Spleen (tissue), 13 donors: ENCODE results near the gene STAC. TPM values are rescaled to one million over a fixed set of nuclear protein-coding genes. Genes with fewer than 3 reads are reported as not detected.

ENCODE experiments used
- DNase-seq: peaks from one replicate; pipeline ENCODE4 v3.0.0-alpha.2; 2020
- H3K27ac ChIP-seq, 8 donors: fragments of 200-600 bp; sonication (generic) in 7 of 8; 1 replicate in 4 of 8; 2 replicates in 4 of 8; pipeline versions ENCODE4 v1.5.0 to v1.8.0; 2016 to 2021; ENCODE audit warnings: inconsistent platforms in 4 of 8, mild to moderate bottlenecking in 4 of 8, moderate library complexity in 1 of 8
- H3K27me3 ChIP-seq, 7 donors: fragments of 200-600 bp; sonication (generic) in 6 of 7; replicated peaks in 1 of 7; 1 replicate in 4 of 7; 2 replicates in 3 of 7; pipeline versions ENCODE4 v1.5.0 to v1.8.0; 2016 to 2021; ENCODE audit warnings: inconsistent platforms in 3 of 7, mild to moderate bottlenecking in 1 of 7
- H3K36me3 ChIP-seq, 6 donors: fragments of 200-600 bp; sonication (generic) in 5 of 6; 1 replicate in 4 of 6; 2 replicates in 2 of 6; pipeline versions ENCODE4 v1.5.0 to v1.8.0; 2016 to 2021; ENCODE audit warnings: inconsistent platforms in 2 of 6
- H3K4me1 ChIP-seq, 6 donors: fragments of 200-600 bp; sonication (generic) in 5 of 6; 1 replicate in 3 of 6; 2 replicates in 3 of 6; pipeline versions ENCODE4 v1.5.0 to v1.8.0; 2016 to 2021; ENCODE audit warnings: inconsistent platforms in 3 of 6
- H3K4me3 ChIP-seq, 8 donors: fragments of 200-600 bp; sonication (generic) in 7 of 8; 1 replicate in 4 of 8; 2 replicates in 4 of 8; pipeline versions ENCODE4 v1.5.0 to v1.8.0; 2016 to 2021; ENCODE audit warnings: inconsistent platforms in 4 of 8, mild to moderate bottlenecking in 4 of 8, moderate library complexity in 2 of 8
- H3K9me3 ChIP-seq, 8 donors: fragments of 200-600 bp; sonication (generic) in 7 of 8; 1 replicate in 4 of 8; 2 replicates in 4 of 8; pipeline versions ENCODE4 v1.5.0 to v1.8.0; 2016 to 2021; ENCODE audit warnings: inconsistent platforms in 4 of 8
- POLR2A ChIP-seq, 3 donors: fragments of 450-650 bp; IDR thresholded peaks; one replicate each; pipeline ENCODE4 v1.5.1; 2017; ENCODE audit warnings: antibody characterized with exemption in 3 of 3, mild to moderate bottlenecking in 1 of 3
- POLR2AphosphoS5 ChIP-seq, 3 donors: sonication (generic); formaldehyde crosslinking; IDR thresholded peaks; one replicate each; pipeline ENCODE4 v1.5.1; 2017; ENCODE audit warnings: antibody characterized with exemption in 3 of 3
- WGBS, 5 donors: extraction: QIAGEN DNeasy Blood & Tissue Kit in 3 of 5; methylation state at CpG; one replicate each; pipeline versions ENCODE4 v1.1.5 to v1.1.7; 2013 to 2018; 5-methylcytosine and 5-hydroxymethylcytosine counted together
- intact Hi-C: fragments of 100-400 bp; cut with DNase I; formaldehyde crosslinking; loops from one replicate; pipeline ENCODE4 v1.15.0; 2023; ENCODE audit warnings: low total_unique reads
- long read RNA-seq, 2 donors: transcript quantifications; one replicate each; lab custom pipeline, GENCODE V29; 2026
- polyA plus RNA-seq, 3 donors: library from polyadenylated mRNA; stranded (reverse); fragments of 200-250 nt; gene quantifications; one replicate each; pipeline ENCODE4 v1.2.1, GENCODE V29; 2013
- total RNA-seq, 7 donors: library from RNA; depleted of rRNA in 3 of 7; stranded (reverse); fragments of >200 nt in 3 of 7; fragmentation: NEBNext Ultra II Directional in 4 of 7; extraction: Animal tissue kit (Norgen Biotek cat#: 25700) in 4 of 7; gene quantifications; one replicate each; pipeline versions ENCODE4 v1.1.0 to v1.2.1, GENCODE V29; 2016 to 2021
- TF ChIP-seq, protein P1 (sequence below), 11 experiments: fragments of 200-600 bp in 7 of 11; fragments of 450-650 bp in 4 of 11; sonication (generic) in 4 of 11; IDR thresholded peaks in 8 of 11; conservative IDR thresholded peaks in 3 of 11; 1 replicate in 7 of 11; 2 replicates in 4 of 11; pipeline versions ENCODE4 v1.4.0 to v1.8.0; 2016 to 2021; ENCODE audit warnings: antibody characterized with exemption in 11 of 11, inconsistent platforms in 4 of 11, mild to moderate bottlenecking in 1 of 11
- donor health status: healthy with polysubstance abuse.
- donor health status: DM: no; HTN: no; CAD: no; lungs with moderate emphysema.
- donor health status: DM: no; HTN: no; CAD: no.
- donor health status: Bipolar disorder and iron deficiency.
- donor health status: healthy.
- donor health status: DM: no; HTN: no; CAD: no.
- donor health status: DM: yes; HTN: yes; CAD: no.

The STAC gene, protein sequence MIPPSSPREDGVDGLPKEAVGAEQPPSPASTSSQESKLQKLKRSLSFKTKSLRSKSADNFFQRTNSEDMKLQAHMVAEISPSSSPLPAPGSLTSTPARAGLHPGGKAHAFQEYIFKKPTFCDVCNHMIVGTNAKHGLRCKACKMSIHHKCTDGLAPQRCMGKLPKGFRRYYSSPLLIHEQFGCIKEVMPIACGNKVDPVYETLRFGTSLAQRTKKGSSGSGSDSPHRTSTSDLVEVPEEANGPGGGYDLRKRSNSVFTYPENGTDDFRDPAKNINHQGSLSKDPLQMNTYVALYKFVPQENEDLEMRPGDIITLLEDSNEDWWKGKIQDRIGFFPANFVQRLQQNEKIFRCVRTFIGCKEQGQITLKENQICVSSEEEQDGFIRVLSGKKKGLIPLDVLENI
- total RNA-seq (1 to 10 TPM in 2 of 7 donors, under 1 TPM in 5; 0.26 to 2.9 (median 0.68) TPM), polyA plus RNA-seq (under 1 TPM; 0.08 to 0.86 (median 0.11) TPM)
- long read RNA-seq, donor 1 = 0 reads
- long read RNA-seq, donor 2, partial matches to known transcripts = 0 of 1 reads
- long read RNA-seq, donor 2, other reads (novel, unspliced or antisense) = 0 of 1 reads

DNA sequence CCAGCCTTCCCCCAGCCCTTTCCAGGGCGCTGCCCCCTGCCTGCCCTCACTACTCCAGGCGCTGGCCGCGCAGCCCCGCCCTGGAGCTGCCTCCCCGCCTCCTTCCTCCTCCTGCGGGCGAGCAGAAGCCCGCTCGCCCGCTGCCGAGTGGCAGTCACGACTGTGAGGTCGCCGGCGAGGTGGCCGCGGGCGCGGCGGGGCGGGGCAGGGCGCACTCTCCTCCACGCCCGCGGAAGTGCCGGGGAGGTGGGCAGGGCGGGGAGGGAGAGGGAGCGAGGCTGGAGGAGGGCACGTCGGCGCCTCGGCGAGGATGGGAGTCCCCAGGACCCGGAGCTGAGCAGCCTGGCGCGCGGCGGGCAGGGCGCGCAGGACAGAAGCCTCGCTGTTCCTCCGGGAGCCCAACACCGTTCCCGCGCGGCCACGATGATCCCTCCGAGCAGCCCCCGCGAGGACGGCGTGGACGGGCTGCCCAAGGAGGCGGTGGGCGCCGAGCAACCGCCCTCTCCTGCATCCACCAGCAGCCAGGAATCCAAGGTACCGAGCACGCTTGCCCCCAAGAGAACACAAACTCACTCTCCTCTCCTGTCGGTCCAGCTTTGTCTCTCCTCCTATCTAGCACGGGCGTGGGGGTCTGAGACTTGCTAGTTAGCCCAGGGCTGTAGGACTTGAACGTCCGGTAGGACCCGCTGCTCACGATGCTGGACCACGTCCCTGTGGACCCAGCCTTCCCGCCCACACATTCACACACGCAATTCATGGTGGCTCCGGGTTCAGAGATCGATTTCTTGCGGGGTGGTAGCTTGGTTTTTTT lies at the start of gene STAC:
Gene STAC (plus strand): TSS at position 284 of the 811 bp plus-strand sequence. CDS start 140 bp downstream, at position 424.
- 1 to 6% (median 2%) methylated on average over 48 to 73 of the region's 73 CpGs for WGBS, 5 donors
- TF ChIP-seq POLR2AphosphoS5 (IDR thresholded peaks at IDR 0.05) (peak in 1 of 3 donors; percentile 39), POLR2A (IDR thresholded peaks at IDR 0.05) (no peak)
- TF ChIP-seq, protein P1, sequence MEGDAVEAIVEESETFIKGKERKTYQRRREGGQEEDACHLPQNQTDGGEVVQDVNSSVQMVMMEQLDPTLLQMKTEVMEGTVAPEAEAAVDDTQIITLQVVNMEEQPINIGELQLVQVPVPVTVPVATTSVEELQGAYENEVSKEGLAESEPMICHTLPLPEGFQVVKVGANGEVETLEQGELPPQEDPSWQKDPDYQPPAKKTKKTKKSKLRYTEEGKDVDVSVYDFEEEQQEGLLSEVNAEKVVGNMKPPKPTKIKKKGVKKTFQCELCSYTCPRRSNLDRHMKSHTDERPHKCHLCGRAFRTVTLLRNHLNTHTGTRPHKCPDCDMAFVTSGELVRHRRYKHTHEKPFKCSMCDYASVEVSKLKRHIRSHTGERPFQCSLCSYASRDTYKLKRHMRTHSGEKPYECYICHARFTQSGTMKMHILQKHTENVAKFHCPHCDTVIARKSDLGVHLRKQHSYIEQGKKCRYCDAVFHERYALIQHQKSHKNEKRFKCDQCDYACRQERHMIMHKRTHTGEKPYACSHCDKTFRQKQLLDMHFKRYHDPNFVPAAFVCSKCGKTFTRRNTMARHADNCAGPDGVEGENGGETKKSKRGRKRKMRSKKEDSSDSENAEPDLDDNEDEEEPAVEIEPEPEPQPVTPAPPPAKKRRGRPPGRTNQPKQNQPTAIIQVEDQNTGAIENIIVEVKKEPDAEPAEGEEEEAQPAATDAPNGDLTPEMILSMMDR (IDR thresholded peaks at IDR 0.05 in 8 of 11, conservative IDR thresholded peaks at IDR 0.05 in 3 of 11) = no peak
- no peaks in the 10 kb centered on the region for H3K9me3 ChIP-seq
- H3K36me3 ChIP-seq = no peaks in the 10 kb centered on the region
- peaks cover 0 to 30% (median 12%) of the 10 kb centered on the region in 7 donors for H3K27me3 ChIP-seq
- peak; percentile 74 for DNase-seq
- peaks cover 0 to 18% (median 10%) of the 10 kb centered on the region in 6 donors for H3K4me1 ChIP-seq
- peak within 1 kb of the TSS; percentile 23 to 68 (median 38) for H3K4me3 ChIP-seq
- H3K27ac ChIP-seq = no peak within 1 kb of the TSS
- intact Hi-C loops = no loop called here

DNA sequence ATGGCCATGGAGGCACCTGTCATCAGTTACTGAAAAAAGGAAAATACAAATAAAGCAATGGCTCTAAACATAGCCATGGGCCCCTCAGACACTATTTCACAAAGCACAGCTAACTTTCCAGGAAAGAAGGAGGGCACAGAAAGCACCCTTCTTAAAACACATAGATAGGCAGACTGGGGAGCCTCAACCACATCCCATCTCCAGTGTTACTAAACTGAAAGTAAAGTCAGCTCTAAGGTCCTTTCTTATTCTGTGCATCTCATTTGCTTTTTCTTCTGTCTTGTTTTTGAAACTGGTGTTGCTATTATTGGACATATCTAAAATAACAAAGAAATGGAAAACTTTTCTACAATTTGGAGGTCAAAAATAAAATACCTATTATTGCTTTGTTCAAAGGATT lies 48.2 kb upstream of the STAC start:
- intact Hi-C loops = no loop called here
- DNase-seq = no peak
- Histone ChIP-seq H3K36me3 (no peaks in the 10 kb centered on the region), H3K4me1 (no peaks in the 10 kb centered on the region), H3K27me3 (no peaks in the 10 kb centered on the region), H3K9me3 (no peaks in the 10 kb centered on the region), H3K27ac (no peak overlapping the region), H3K4me3 (no peak overlapping the region)
- TF ChIP-seq, protein P1 (IDR thresholded peaks at IDR 0.05 in 8 of 11, conservative IDR thresholded peaks at IDR 0.05 in 3 of 11) = no peak

DNA sequence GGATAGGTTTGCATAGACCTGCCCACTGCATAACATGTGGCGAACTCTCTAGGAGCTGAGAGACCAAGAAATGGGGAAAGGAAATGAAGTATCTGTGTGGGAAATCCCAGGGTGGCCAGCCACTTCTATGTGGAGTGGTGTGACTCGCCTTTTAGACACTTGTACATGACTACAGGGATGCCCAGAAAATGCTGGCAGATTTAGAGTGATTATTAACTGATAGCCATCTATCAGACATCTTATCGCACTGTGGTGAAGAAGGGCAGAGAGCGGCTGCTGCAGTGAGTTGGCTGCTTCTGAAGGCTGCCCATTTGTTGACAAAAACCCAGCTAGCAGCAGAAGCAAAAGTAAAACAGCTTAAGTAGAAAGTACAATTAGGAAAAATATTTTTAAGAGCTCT lies 18.1 kb upstream of the STAC start:
- H3K36me3 ChIP-seq = no peaks in the 10 kb centered on the region
- H3K9me3 ChIP-seq = peaks cover 0 to 14% (median 5%) of the 10 kb centered on the region in 8 donors
- no peak for DNase-seq
- no peak overlapping the region for H3K27ac ChIP-seq
- intact Hi-C loops = no loop called here
- H3K4me1 ChIP-seq = no peaks in the 10 kb centered on the region
- TF ChIP-seq POLR2A (IDR thresholded peaks at IDR 0.05) = no peak
- TF ChIP-seq, protein P1 (IDR thresholded peaks at IDR 0.05 in 8 of 11, conservative IDR thresholded peaks at IDR 0.05 in 3 of 11) = no peak
- TF ChIP-seq POLR2AphosphoS5 (IDR thresholded peaks at IDR 0.05) = no peak
- H3K4me3 ChIP-seq = no peak overlapping the region
- WGBS, 5 donors = 67 to 82% (median 68%) methylated on average over 4 of the region's 4 CpGs
- H3K27me3 ChIP-seq = no peaks in the 10 kb centered on the region

- H3K27ac ChIP-seq = no peak overlapping the region
- TF ChIP-seq POLR2AphosphoS5 (IDR thresholded peaks at IDR 0.05) = no peak
- TF ChIP-seq, protein P1 (IDR thresholded peaks at IDR 0.05 in 8 of 11, conservative IDR thresholded peaks at IDR 0.05 in 3 of 11) = no peak
- no peak for TF ChIP-seq POLR2A (IDR thresholded peaks at IDR 0.05)
- WGBS, 5 donors = 49 to 69% (median 62%) methylated on average over 2 of the region's 2 CpGs
Measured at GRCh38 chr3:36362973-36363372, 17.3 kb upstream of the STAC start.

More at GRCh38 chr3:36362973-36363372, 17.3 kb upstream of the STAC start:
- H3K4me3 ChIP-seq = no peak overlapping the region
- H3K4me1 ChIP-seq = no peaks in the 10 kb centered on the region
- no peaks in the 10 kb centered on the region for H3K36me3 ChIP-seq
- no peaks in the 10 kb centered on the region for H3K27me3 ChIP-seq
- peaks cover 0 to 14% (median 5%) of the 10 kb centered on the region in 8 donors for H3K9me3 ChIP-seq
- no peak for DNase-seq
- intact Hi-C loops = no loop called here
